Measurements from ENCODE around the gene UNC13A.

Gene UNC13A

GRCh38 chr19:17564781-17565180, 123.4 kb downstream of the UNC13A start:
- Histone ChIP-seq H3K9me3 (no peaks in the 10 kb centered on the region), H3K4me3 (no peak overlapping the region), H3K27me3 (no peaks in the 10 kb centered on the region), H3K4me1 (peaks cover 0 to 2% (median 0%) of the 10 kb centered on the region in 4 donors), H3K27ac (no peak overlapping the region), H3K36me3 (peaks cover 54 to 93% (median 74%) of the 10 kb centered on the region in 3 donors)
- intact Hi-C loops (cut with DNase I; ENCODE audit: low total_unique reads), result no loop called here
- TF ChIP-seq, protein P1, sequence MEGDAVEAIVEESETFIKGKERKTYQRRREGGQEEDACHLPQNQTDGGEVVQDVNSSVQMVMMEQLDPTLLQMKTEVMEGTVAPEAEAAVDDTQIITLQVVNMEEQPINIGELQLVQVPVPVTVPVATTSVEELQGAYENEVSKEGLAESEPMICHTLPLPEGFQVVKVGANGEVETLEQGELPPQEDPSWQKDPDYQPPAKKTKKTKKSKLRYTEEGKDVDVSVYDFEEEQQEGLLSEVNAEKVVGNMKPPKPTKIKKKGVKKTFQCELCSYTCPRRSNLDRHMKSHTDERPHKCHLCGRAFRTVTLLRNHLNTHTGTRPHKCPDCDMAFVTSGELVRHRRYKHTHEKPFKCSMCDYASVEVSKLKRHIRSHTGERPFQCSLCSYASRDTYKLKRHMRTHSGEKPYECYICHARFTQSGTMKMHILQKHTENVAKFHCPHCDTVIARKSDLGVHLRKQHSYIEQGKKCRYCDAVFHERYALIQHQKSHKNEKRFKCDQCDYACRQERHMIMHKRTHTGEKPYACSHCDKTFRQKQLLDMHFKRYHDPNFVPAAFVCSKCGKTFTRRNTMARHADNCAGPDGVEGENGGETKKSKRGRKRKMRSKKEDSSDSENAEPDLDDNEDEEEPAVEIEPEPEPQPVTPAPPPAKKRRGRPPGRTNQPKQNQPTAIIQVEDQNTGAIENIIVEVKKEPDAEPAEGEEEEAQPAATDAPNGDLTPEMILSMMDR (IDR thresholded peaks at IDR 0.05), result no peak
- no peak for DNase-seq

DNA sequence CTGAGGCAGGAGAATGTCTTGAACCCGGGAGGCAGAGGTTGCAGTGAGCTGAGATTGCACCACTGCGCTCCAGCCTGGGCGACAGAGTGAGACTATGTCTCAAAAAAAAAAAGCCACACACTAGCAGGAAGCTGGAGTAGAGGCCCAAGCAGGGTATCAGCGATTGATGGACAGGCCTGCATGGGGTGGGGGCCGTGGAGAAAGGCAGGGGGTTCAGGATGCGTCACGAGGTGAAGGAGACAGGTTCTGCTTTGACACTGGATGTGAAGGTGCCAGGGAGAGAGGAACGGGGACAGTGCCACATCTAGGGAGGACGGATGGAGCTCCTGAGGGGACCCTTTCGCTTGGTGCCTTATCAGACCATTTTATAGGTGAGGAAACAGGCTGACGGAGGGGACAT, 125.6 kb downstream of the UNC13A start:
- TF ChIP-seq, protein P1 (IDR thresholded peaks at IDR 0.05), result no peak
- H3K27me3 ChIP-seq, result no peaks in the 10 kb centered on the region
- no peak overlapping the region for H3K27ac ChIP-seq
- H3K9me3 ChIP-seq, result no peaks in the 10 kb centered on the region
- intact Hi-C loops (cut with DNase I; ENCODE audit: low total_unique reads), result no loop called here
- no peak overlapping the region for H3K4me3 ChIP-seq
- peaks cover 0 to 5% (median 0%) of the 10 kb centered on the region in 4 donors for H3K4me1 ChIP-seq
- no peak for DNase-seq
- peaks cover 43 to 85% (median 66%) of the 10 kb centered on the region in 3 donors for H3K36me3 ChIP-seq

- peaks cover 0 to 7% (median 1%) of the 10 kb centered on the region in 4 donors for H3K4me1 ChIP-seq
- DNase-seq, result no peak
- no peaks in the 10 kb centered on the region for H3K27me3 ChIP-seq
- H3K4me3 ChIP-seq, result no peak overlapping the region
- TF ChIP-seq, protein P1 (IDR thresholded peaks at IDR 0.05), result no peak
- intact Hi-C loops (cut with DNase I; ENCODE audit: low total_unique reads), result no loop called here
- H3K36me3 ChIP-seq, result peaks cover 38 to 80% (median 61%) of the 10 kb centered on the region in 3 donors
- H3K27ac ChIP-seq, result no peak overlapping the region
- H3K9me3 ChIP-seq, result no peaks in the 10 kb centered on the region
Observed at GRCh38 chr19:17562097-17562496, 126.1 kb downstream of the UNC13A start.

DNA sequence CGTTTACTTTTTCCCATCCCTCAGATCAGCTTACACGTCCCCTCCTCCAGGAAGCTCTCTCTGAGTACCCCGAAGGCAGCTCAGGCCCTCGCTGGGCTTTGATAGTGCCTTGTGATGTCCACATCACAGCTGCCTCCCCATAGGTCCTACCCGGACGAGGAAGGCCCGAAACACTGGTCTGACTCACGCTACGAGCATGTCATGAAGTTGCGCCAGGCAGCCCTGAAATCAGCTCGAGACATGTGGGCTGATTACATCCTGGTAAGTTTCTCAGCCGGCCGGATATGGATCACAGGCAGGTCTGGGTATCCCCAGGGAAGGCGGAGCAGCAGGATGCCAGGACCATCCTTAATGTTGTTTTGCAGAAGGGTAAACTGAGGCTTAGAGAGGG, 128.0 kb downstream of the UNC13A start:
- Histone ChIP-seq H3K4me1 (peaks cover 0 to 17% (median 13%) of the 10 kb centered on the region in 4 donors), H3K27me3 (no peaks in the 10 kb centered on the region), H3K4me3 (no peak overlapping the region), H3K36me3 (peaks cover 28 to 62% (median 43%) of the 10 kb centered on the region in 3 donors), H3K27ac (no peak overlapping the region), H3K9me3 (no peaks in the 10 kb centered on the region)
- TF ChIP-seq, protein P1 (IDR thresholded peaks at IDR 0.05), result no peak
- no peak for DNase-seq
- intact Hi-C loops (cut with DNase I; ENCODE audit: low total_unique reads), result no loop called here

DNA sequence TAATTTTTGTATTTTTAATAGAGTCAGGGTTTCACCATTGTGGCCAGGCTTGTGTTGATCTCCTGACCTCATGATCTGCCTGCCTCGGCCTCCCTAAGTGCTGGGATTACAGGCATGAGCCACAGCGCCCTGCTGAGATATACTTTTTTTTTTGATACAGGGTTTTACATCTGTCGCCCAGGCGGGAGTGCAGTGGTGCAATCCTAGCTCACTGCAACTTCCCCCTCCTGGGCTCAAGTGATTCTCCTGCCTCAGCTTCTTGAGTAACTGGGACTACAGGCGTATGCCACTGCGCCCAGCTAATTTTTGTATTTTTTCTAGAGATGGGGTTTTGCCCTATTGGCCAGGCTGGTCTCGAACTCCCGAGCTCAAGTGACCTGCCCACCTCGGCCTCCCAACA, 130.7 kb downstream of the UNC13A start:
- H3K27me3 ChIP-seq, result no peaks in the 10 kb centered on the region
- DNase-seq, result peak in 1 of 2 donors; percentile 48
- H3K27ac ChIP-seq, result no peak overlapping the region
- peaks cover 0 to 26% (median 16%) of the 10 kb centered on the region in 4 donors for H3K4me1 ChIP-seq
- peaks cover 24 to 41% (median 34%) of the 10 kb centered on the region in 3 donors for H3K36me3 ChIP-seq
- H3K4me3 ChIP-seq, result no peak overlapping the region
- intact Hi-C loops (cut with DNase I; ENCODE audit: low total_unique reads), result loop anchor here (5.0 kb wide), 1 partner anchor 45 kb away; the partner anchor contains the start of gene PGLS
- TF ChIP-seq, protein P1 (IDR thresholded peaks at IDR 0.05), result no peak
- H3K9me3 ChIP-seq, result no peaks in the 10 kb centered on the region

All from tibial artery (tissue), 4 donors.